Activated CD4-positive, alpha-beta T cell treated with anti-CD3 and anti-CD28 coated beads, Interleukin-2, amount 50 U/mL, for 16 hours (primary cell): Measurements from ENCODE around the gene OR1M1.

ENCODE experiments used
- DNase-seq: peaks from one replicate; pipeline ENCODE4 v3.0.0-alpha.2; 2020

OR1M1 gene

DNA sequence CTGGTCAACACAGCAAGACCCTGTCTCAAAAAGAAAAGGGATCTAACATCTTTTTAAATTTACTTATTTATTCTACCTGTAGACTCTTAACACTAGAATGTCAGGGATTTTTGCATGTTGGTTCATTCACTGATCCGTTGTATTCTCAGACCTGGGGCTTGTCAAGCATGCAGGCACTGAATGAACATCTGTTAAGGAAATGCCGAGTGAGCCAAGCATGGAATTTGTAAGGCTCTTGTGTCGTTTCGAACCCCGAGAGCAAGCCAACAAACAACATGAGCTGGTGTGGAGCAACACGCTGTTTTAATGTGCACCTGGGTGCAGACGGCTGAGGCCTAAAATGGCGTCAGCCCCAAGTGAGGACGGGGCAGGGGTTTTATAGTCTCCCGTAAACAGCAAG, 10.0 kb upstream of the OR1M1 start:
- DNase-seq, result no peak

GRCh38 chr19:9078651-9079050, 8.2 kb upstream of the OR1M1 start:
- no peak for DNase-seq

DNA sequence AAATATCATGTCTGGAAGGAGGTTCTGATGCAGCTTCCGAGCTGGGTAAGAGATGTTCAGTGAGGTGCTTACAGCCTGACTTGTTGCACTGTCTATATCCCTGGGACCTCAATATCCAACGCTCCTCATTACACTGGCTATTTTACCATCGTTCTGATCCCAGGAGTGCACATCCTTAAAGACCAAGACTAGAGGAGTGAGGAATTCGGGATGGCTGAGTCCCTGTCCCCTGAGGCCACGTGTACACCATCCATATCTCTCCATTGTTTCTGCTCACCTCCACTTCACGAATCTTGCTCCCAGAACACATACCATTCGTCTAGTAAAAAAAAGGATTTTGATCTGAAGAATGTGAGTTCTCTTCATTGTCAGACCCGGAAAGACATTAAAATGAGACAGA, 20.5 kb downstream of the OR1M1 start, which contains the start of gene OR7G2:
TSS of gene OR7G2 (minus strand) at position 101 of the 400 bp plus-strand sequence. CDS start 4,232 bp downstream, outside the sequence.
- DNase-seq, result no peak

DNA sequence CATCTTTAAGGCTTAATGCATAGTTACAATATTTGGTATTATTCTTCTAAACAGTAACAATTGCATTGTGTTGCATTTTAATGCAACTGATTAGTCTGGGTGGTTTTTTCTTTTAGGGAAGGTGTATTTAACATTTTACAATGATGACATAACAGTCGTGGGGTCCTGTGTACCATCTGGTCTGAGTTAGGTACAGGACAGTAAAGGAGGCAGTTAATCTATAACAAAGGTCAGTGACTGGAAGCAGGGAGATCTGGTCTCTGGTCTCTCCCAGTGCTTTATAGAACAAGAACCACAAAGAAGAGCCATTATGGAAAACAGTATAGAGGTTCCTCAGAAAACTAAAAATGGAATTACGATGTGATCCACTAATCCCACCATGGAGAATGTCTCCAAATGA, 23.1 kb downstream of the OR1M1 start:
- no peak for DNase-seq

GRCh38 chr19:9115307-9115813, 28.5 kb downstream of the OR1M1 start, which contains the start of gene OR7G1:
Gene OR7G1, minus strand, starts transcription at chr19:9115763. Its CDS starts 0 bp downstream, at chr19:9115763.
- DNase-seq, result no peak

DNA sequence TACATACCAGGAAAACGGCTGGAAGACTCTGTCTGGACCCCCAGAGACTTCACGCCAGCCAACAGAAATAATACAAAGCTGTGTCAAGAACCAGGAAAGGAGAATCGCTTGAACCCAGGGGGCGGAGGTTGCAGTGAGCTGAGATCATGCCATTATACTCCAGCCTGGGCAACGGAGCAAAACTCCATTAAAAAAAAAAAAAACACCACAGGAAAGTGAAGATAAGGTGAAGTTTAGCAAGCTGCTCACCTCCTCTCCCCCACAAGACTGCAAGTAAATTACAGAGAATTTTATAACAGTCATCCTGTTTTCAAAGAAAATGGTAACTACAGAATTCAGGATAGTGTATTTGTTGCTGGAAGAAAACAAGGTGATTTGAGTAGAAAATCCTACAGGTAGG, 29.7 kb downstream of the OR1M1 start:
- DNase-seq, result no peak

GRCh38 chr19:9126900-9127405, 40.1 kb downstream of the OR1M1 start, which contains the start of gene OR7G3:
Gene OR7G3, minus strand, starts transcription at chr19:9126950. Its CDS starts 0 bp downstream, at chr19:9126950.
- no peak for DNase-seq

DNA sequence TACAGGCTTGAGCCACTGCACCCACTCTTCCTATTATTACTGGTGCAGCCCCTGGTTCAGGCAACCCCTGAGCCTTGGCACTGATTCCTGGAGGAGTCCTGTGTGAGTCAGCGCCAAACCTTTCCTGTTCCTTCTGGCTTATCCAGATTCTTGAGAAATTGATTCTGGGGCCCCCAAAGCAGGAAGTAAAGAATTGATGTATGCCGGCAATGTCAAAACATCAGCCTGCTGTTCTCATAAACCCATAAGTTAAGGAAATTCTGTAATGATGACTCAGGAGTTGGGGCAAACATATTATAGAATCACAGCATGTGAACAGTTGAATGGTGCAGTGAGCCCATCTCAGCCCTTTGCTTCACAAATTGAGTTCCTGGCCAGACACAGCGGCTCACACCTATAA, 41.3 kb downstream of the OR1M1 start:
- no peak for DNase-seq

DNA sequence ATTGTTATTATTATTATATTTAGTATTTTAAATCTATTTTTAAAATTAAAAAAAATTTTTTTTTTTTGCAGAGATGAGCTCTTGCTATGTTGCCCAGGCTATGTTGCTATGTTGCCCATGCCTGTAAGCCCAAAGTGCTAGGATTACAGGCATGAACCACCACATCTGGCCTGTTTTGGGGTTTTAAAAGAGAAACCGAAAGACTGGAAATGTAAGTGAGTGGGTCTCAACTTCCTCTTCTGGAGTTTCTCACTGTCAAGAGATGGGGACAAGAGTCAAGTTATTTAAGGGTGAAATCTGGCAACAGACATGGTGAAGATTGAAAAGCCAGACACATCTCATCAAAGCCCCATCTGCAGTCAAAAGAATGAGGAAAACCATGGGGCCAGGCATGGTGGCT, 44.1 kb downstream of the OR1M1 start:
- no peak for DNase-seq

- no peak for DNase-seq
Measured at GRCh38 chr19:9132422-9132821, 45.6 kb downstream of the OR1M1 start.

DNA sequence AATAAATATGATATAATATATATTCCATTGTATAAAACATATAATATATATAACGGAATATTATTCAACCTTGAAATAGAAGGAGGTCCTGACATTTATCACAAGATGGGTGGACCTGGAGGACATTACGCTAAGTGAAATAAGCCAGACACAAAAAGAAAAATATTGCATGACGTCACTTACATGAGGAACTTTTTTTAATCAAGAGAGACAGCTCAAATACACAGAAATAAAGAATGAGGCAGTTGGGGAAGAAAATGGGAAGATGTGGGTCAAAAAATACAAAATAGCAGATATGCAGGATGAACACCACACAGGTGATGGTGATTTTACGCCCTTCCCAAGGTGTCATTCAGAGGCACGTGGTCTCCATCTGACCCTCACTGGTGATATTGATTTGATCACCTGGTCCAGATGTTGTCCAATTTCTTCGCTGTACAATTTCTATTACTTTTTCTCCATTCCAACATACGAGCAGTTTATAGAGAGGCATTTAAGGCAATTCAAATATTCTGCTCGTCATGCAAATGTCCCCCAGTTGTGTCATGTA, 52.8 kb downstream of the OR1M1 start:
- DNase-seq, result no peak

- DNase-seq, result peak; percentile 92
Measured at GRCh38 chr19:9140159-9140874, 53.5 kb downstream of the OR1M1 start, which contains the start of gene ZNF317. Gene ZNF317, plus strand, starts transcription at chr19:9140397. Its CDS starts 15,620 bp downstream, at chr19:9156017.

DNA sequence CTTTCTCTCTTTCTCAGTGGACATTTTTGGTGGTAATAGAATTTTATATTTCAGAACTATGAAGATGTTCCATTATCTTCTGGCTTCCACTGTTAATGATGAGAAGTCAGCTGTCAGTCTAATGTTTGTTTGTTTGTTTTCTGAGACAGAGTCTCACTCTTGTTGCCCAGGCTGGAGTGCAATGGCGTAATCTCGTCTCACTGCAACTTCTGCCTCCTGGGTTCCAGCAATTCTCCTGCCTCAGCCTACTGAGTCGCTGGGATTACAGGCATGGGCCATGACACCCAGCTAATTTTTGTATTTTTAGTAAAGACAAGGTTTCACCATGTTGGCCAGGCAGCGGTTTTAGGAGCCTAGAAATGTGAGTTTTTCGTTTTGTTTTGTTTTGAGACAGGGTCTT, 58.1 kb downstream of the OR1M1 start:
- DNase-seq, result no peak
